Mesendoderm (in vitro differentiated cells): ENCODE measurements around the gene CADPS.
A peak's percentile ranks its signal among the peaks of the same experiment; 100 is the strongest.

Experiments
- DNase-seq: peaks from one replicate; pipeline ENCODE4 v3.0.0; 2013
- H2AK5ac ChIP-seq: 2 replicates; pipeline ENCODE4 v1.6.1; 2013; ENCODE audit warnings: low read length, inconsistent platforms
- H2BK120ac ChIP-seq: 2 replicates; pipeline ENCODE4 v1.6.1; 2013; ENCODE audit warnings: low read depth, mild to moderate bottlenecking, low read length, moderate library complexity, mixed read lengths
- H2BK15ac ChIP-seq: replicated peaks from 2 replicates; pipeline ENCODE4 v1.6.1; 2013; ENCODE audit warnings: low read depth, mild to moderate bottlenecking, moderate library complexity
- H2BK5ac ChIP-seq: 2 replicates; pipeline ENCODE4 v1.6.1; 2013; ENCODE audit warnings: low read length, inconsistent platforms
- H3K18ac ChIP-seq: 2 replicates; pipeline ENCODE4 v1.6.1; 2013; ENCODE audit warnings: mild to moderate bottlenecking, low read length, mixed read lengths
- H3K23ac ChIP-seq: one replicate; pipeline ENCODE4 v1.6.1; 2013; ENCODE audit warnings: low read length
- H3K27ac ChIP-seq: 2 replicates; pipeline ENCODE4 v1.5.1; 2013; ENCODE audit warnings: low read depth, mild to moderate bottlenecking, inconsistent platforms, low read length, moderate library complexity
- H3K27me3 ChIP-seq: 2 replicates; pipeline ENCODE4 v1.6.1; 2013; ENCODE audit warnings: low read length, control low read depth, mild to moderate bottlenecking, inconsistent platforms; ENCODE audit not compliant: insufficient read depth, poor library complexity
- H3K36me3 ChIP-seq: 2 replicates; pipeline ENCODE4 v1.6.1; 2013; ENCODE audit warnings: low read length, inconsistent platforms; ENCODE audit not compliant: control insufficient read depth, insufficient read depth
- H3K4ac ChIP-seq: one replicate; pipeline ENCODE4 v1.6.1; 2013; ENCODE audit warnings: low read depth, mild to moderate bottlenecking, low read length, moderate library complexity
- H3K4me1 ChIP-seq: 2 replicates; pipeline ENCODE4 v1.6.1; 2013; ENCODE audit warnings: low read depth, low read length, inconsistent platforms; ENCODE audit not compliant: control insufficient read depth
- H3K4me2 ChIP-seq: 2 replicates; pipeline ENCODE4 v1.6.1; 2013; ENCODE audit warnings: low read length
- H3K4me3 ChIP-seq: 2 replicates; pipeline ENCODE4 v1.5.1; 2013; ENCODE audit warnings: mild to moderate bottlenecking, low read length
- H3K56ac ChIP-seq: one replicate; pipeline ENCODE4 v1.6.1; 2013; ENCODE audit warnings: low read length
- H3K79me1 ChIP-seq: 2 replicates; pipeline ENCODE4 v1.6.1; 2013; ENCODE audit warnings: low read length, inconsistent platforms
- H3K79me2 ChIP-seq: 2 replicates; pipeline ENCODE4 v1.6.1; 2013; ENCODE audit warnings: mild to moderate bottlenecking, low read length; ENCODE audit not compliant: control insufficient read depth, insufficient read depth
- H3K9ac ChIP-seq: 2 replicates; pipeline ENCODE4 v1.6.1; 2013; ENCODE audit warnings: low read length, inconsistent platforms
- H4K5ac ChIP-seq: one replicate; pipeline ENCODE4 v1.6.1; 2013; ENCODE audit warnings: low read length
- H4K8ac ChIP-seq: one replicate; pipeline ENCODE4 v1.6.1; 2013; ENCODE audit warnings: low read depth, mild to moderate bottlenecking, control low read depth, low read length, moderate library complexity
- WGBS: extraction: QIAGEN DNeasy Blood & Tissue Kit; methylation state at CpG from one replicate; pipeline ENCODE4 v1.1.7; 2013; ENCODE audit warnings: low lambda C conversion rate, missing lambda C conversion rate; ENCODE audit not compliant: insufficient coverage; ENCODE audit errors: extremely low coverage; 5-methylcytosine and 5-hydroxymethylcytosine counted together

The CADPS gene

GRCh38 chr3:62569609-62570008 lies 305.6 kb downstream of the CADPS start:
- Histone ChIP-seq H3K23ac (no peak overlapping the region), H2BK15ac (no peak overlapping the region), H3K4me2 (no peak overlapping the region), H3K4me3 (no peak overlapping the region), H3K79me2 (no peaks in the 10 kb centered on the region), H3K56ac (no peak overlapping the region), H3K4ac (no peak overlapping the region), H3K4me1 (no peaks in the 10 kb centered on the region), H4K8ac (no peak overlapping the region), H3K27me3 (no peaks in the 10 kb centered on the region), H2BK120ac (no peak overlapping the region), H2AK5ac (no peak overlapping the region), H3K79me1 (no peaks in the 10 kb centered on the region), H3K27ac (no peak overlapping the region), H3K18ac (no peak overlapping the region), H2BK5ac (no peak overlapping the region), H4K5ac (no peak overlapping the region), H3K36me3 (no peaks in the 10 kb centered on the region), H3K9ac (no peak overlapping the region)
- DNase-seq: no peak

- Histone ChIP-seq H3K79me2 (no peaks in the 10 kb centered on the region), H2BK120ac (no peak overlapping the region), H3K27me3 (no peaks in the 10 kb centered on the region), H2AK5ac (no peak overlapping the region), H2BK5ac (no peak overlapping the region), H3K79me1 (no peaks in the 10 kb centered on the region), H4K8ac (no peak overlapping the region), H3K9ac (no peak overlapping the region), H3K27ac (no peak overlapping the region), H4K5ac (no peak overlapping the region), H3K23ac (no peak overlapping the region), H3K4me1 (no peaks in the 10 kb centered on the region), H3K18ac (no peak overlapping the region), H3K56ac (no peak overlapping the region), H2BK15ac (no peak overlapping the region), H3K4me3 (no peak overlapping the region), H3K4ac (no peak overlapping the region), H3K36me3 (no peaks in the 10 kb centered on the region), H3K4me2 (no peak overlapping the region)
- DNase-seq: peak; percentile 25
- no CpG with 5 or more reads among the region's 11 CpGs for WGBS
These were observed 307.9 kb downstream of the CADPS start for GRCh38 chr3:62567097-62568021.

DNA sequence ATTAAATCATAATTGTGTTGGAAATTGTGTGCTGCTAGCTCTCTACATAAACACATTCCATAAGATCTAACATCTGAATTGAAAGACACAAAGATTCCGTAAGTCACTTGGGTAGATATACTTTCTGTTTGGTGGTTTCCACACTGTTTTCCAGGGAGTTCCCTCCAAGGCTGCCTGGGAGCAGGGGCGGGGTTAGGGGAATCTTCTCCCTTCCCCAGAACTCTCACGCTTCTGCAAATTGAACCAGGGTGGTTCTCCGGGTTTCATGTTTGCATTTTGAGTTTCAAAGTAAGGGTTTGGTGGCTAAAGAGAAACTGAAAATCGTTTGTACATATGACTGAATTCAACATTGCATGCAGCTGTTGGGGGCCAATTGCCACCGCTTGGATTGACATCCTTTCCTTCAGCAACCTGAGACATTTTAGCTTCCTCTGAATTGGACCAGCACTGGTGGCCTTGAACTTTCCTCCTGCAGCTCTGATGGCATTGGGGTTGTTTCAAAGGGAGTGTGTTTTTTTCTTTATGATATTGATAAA lies 309.1 kb downstream of the CADPS start:
- Histone ChIP-seq H3K79me2 (no peaks in the 10 kb centered on the region), H3K4me1 (no peaks in the 10 kb centered on the region), H3K36me3 (no peaks in the 10 kb centered on the region), H4K8ac (no peak overlapping the region), H3K27ac (no peak overlapping the region), H3K9ac (no peak overlapping the region), H3K18ac (no peak overlapping the region), H3K4me2 (no peak overlapping the region), H4K5ac (no peak overlapping the region), H2BK5ac (no peak overlapping the region), H2BK15ac (no peak overlapping the region), H3K4ac (no peak overlapping the region), H3K56ac (no peak overlapping the region), H2AK5ac (no peak overlapping the region), H2BK120ac (no peak overlapping the region), H3K27me3 (no peaks in the 10 kb centered on the region), H3K79me1 (no peaks in the 10 kb centered on the region), H3K23ac (no peak overlapping the region), H3K4me3 (no peak overlapping the region)
- no CpG with 5 or more reads among the region's 6 CpGs for WGBS
- DNase-seq: no peak

DNA sequence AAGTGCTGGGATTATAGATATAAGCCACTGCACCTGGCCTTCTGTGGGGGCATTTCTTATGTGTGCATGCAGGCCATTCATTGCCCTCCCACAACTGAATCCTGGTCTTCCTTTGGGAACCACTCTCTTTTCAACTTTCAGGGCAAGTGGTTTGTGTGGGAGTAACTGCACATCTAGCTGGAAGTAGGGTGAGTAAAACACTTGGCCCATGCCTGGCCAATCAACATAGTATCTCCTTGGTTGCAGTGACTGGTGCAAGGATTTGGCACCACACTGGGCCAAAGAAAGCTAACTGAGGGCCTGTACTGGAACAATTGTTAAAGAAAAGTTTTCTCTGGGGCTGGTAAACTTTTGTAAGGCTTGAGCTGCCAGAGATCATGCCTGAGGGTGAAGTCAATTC lies 312.6 kb downstream of the CADPS start:
- Histone ChIP-seq H2BK120ac (no peak overlapping the region), H2AK5ac (no peak overlapping the region), H2BK15ac (no peak overlapping the region), H3K79me2 (no peaks in the 10 kb centered on the region), H3K23ac (no peak overlapping the region), H3K4ac (no peak overlapping the region), H3K36me3 (no peaks in the 10 kb centered on the region), H3K27me3 (no peaks in the 10 kb centered on the region), H2BK5ac (no peak overlapping the region), H4K5ac (no peak overlapping the region), H3K79me1 (no peaks in the 10 kb centered on the region), H3K56ac (no peak overlapping the region), H3K9ac (no peak overlapping the region), H3K4me1 (no peaks in the 10 kb centered on the region), H3K4me3 (no peak overlapping the region), H3K27ac (no peak overlapping the region), H4K8ac (no peak overlapping the region), H3K4me2 (no peak overlapping the region), H3K18ac (no peak overlapping the region)
- DNase-seq: no peak

DNA sequence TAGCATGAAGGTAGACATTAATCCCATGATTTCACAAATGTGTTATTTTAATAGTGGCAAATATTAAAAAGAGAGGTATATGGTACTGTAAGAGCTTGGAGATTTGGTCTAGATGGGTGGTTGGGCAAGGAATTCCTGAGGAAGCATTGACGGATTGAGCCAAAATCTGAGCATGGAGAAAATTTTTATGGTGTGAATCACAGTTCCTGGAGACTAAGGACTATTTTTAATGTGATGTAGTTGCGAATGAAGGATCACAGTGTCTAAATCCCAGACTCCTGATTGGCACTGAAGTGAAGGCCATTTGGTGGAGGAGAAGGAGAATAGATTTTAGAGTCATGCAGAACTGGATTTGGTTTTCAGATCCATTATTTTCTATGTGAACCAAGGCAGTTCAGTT lies 313.2 kb downstream of the CADPS start:
- no peak overlapping the region for H3K4me2 ChIP-seq
- H3K79me2 ChIP-seq: no peaks in the 10 kb centered on the region
- no peaks in the 10 kb centered on the region for H3K36me3 ChIP-seq
- WGBS: no CpG with 5 or more reads among the region's 2 CpGs
- no peak overlapping the region for H3K56ac ChIP-seq
- no peak overlapping the region for H2AK5ac ChIP-seq
- no peak overlapping the region for H4K8ac ChIP-seq
- DNase-seq: no peak
- H2BK120ac ChIP-seq: no peak overlapping the region
- H3K79me1 ChIP-seq: no peaks in the 10 kb centered on the region
- no peak overlapping the region for H3K23ac ChIP-seq
- H3K4me3 ChIP-seq: no peak overlapping the region
- H4K5ac ChIP-seq: no peak overlapping the region
- no peak overlapping the region for H3K18ac ChIP-seq
- no peak overlapping the region for H2BK15ac ChIP-seq
- no peak overlapping the region for H3K9ac ChIP-seq
- no peaks in the 10 kb centered on the region for H3K4me1 ChIP-seq
- H3K27me3 ChIP-seq: no peaks in the 10 kb centered on the region
- H2BK5ac ChIP-seq: no peak overlapping the region
- H3K27ac ChIP-seq: no peak overlapping the region
- H3K4ac ChIP-seq: no peak overlapping the region
